Activated CD4-positive, CD25-positive, alpha-beta regulatory T cell treated with anti-CD3 and anti-CD28 coated beads, Interleukin-2, amount 50 U/mL, for 16 hours (primary cell): Measurements from ENCODE around the gene PRG2.
"Not testable (repeated sequence)": the region's sequence is repeated elsewhere in the genome, so short reads cannot be mapped to it uniquely, and the experiment has no call there.

Experiments used
- DNase-seq: peaks from one replicate; pipeline ENCODE4 v3.0.0-alpha.2; 2020; ENCODE audit warnings: low read depth, low spot score

Gene PRG2

DNA sequence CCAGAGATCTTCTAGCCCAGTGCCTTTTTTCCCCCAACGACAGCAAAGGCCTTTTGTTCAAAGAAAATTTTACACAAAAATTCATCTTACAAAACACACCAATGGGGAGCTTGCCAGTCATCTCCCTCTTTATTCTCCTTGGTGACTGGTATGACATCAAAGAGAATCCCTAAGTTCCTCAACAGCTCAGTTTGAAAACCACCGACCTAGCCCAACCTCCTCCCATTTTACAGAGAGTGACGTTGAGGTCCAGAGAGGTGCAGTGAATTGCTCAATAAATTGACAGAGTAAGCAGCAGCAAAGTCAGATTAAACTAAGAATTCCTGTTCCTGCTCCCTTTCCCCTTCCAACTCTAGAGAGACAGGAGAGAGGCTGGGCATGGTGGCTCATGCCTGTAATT is 28.7 kb upstream of the PRG2 start:
- DNase-seq: no peak

DNA sequence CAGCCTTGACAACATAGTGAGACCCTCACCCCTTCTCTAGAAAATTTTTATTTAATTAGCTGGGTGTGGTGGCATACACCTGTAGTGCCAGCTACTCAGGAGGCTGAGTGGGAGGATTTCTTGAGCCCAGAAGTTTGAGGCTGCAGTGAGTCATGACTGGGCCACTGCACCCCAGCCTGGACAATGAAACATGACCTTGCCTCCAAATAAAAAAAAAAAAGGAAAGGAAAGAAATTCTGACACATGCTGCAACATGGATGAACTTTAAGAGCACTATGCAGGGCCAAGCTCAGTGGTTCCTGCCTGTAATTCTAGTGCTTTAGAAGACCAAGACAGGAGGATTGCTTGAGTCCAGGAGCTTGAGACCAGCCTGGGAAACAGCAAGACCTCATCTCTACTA is 27.7 kb upstream of the PRG2 start:
- no peak for DNase-seq

DNA sequence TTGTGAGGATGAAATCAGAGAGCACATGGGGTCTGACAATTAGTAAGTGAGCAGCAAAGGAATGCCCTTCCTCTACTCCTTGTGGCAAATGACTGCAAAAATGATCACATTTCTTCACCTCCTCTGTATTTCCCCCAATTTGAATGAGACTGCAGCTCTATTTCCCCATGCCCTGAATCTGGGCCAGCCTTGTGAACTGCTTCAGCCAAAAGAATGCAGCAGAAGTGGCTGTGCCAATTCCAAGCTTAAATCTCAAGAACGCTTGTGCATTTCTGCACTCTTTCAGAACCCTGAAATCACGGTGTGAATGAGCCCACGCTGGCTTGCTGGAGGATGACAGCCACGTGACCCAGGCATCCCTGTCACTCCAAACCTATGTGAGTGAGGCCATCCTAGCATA is 26.6 kb upstream of the PRG2 start:
- no peak for DNase-seq

DNA sequence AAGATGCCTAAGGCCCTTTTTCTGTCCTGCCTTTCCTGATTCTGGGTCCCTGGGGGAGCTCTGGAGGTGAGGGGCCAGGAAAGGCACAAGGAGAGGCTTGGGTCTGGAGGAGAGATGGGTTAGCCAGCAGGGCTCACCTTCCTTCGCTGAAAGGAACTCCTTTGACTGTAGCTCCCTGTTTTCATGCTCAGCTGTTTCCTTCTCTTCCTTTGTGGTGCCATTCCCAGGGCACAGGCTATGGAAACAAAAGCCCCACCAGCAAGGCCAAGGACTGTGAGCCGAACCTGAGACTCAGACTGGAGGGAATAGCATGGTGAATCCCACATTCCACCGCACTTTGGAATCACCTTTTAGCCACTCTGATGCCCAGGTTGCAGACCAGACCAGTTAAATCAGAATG is 26.0 kb upstream of the PRG2 start:
- no peak for DNase-seq

DNA sequence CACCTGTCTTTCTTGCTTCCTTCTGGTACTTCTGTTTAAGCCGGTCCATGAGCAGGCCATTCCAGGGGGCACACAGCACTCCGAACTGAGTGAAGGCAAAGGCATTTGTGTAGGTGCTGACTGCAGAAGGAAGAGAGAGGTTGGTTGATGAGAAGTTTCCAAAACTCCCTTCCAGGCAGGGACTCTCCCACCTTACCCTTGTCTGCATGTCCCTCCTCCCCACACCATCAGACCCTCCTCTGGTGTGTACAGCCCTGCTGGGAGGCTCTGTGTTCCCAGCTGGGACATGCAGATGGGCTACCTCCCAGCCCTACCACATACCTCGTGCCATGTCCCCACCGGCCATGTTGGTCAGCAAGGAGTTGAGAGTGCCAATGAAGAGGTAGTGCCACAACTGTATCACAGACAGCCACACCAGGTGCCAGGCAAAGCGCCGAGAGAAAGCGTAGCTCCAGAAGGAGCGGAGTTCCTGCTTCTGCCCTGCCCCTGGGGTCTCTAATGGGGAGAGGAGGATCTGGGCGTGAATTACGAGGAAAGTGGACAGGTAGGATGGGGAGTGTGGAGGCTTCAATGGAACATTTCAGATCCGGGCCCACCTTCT is 24.3 kb upstream of the PRG2 start:
- DNase-seq: no peak

DNA sequence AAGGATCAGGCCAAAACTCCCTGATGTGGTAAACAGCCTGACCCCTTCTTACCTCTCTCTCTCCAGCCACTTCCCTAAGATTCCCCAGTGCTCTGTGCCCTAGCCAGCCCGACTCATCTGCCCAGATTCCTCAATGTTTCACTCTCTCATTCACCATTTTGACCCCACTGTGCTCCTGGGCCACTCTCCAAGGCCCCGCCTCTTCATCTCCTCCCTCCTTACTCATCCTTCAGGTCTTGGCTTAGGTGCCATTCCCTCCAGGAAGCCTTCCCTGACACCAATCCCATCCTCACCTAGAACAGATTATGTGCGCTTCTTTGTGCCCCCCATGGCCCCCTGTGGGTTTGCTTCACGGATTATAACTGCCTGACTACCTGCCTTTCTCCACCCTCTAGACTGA is 23.2 kb upstream of the PRG2 start:
- DNase-seq: no peak

DNA sequence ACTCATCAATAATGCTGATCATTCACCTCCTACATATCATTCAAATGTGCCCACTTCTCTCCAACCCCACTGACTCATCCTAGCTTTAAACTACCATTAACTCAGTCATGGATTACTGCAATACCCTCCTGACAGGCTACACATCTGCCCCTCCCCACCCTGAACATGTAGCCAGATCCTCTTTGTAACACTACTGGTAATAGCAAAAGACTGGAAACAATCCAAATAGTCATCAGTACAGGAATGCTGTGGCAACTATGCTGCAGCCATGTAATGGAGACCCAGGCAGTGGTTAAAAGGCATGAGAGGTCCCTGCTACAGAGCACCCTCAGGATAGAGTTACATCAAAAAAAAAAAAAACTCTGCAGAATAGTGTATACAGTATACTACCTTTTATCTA is 19.8 kb upstream of the PRG2 start:
- DNase-seq: no peak

DNA sequence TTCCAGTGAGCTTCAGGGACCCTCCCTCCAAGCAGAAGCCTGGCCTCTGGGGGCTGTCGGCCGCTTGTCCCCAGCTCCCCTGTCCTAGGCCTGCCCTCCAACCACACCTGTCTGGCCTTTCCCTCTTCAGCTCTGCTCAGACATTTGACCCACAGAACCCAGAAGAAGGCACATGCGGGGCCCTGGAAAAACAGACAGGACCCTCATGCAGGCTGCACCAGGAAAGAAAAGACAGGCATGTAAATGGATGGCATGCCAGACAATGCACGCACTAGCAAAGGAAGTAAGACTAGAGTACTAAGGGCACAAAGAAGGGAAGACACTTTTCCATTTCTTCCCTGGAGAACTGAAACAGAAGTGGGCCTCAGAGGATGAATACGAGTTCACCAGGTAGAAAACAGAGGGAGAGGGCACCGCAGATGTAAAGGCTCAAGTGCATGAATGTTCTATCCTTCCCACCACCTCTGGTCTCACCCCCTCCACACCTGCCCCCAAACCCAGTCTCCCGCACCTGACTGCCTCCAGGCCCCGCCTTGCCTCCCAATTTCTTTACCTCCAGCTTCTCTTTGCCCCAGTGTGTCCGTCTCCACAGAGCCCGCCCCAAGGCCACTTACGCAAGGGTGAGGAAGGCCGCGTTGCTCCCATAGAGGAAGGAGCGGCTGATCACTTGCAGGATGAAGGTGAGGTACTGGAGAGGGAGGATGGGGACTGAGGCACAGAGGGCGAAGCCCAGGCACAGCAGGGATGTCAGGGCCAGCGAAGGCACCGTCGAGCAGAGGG is 19.1 kb upstream of the PRG2 start:
- DNase-seq: no peak

DNA sequence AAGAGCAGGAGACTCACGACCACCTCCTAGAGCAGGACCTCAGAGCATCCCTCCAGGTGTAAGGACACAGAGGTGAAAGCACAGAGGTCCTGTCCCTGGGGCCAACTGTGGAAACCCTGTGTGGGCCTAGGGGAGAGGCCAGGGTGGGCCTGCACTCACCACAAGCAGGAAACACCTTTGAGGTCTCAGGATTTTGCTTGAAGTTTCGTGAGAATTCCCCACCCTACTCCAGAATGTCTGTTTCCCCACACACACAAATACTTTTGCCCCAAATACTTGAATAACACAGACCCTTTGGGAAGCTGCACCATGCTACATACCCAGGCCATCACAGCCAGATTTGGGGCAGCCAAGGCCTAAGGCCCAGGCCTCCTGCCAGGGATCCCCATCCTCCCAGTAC is 18.3 kb upstream of the PRG2 start:
- no peak for DNase-seq

DNA sequence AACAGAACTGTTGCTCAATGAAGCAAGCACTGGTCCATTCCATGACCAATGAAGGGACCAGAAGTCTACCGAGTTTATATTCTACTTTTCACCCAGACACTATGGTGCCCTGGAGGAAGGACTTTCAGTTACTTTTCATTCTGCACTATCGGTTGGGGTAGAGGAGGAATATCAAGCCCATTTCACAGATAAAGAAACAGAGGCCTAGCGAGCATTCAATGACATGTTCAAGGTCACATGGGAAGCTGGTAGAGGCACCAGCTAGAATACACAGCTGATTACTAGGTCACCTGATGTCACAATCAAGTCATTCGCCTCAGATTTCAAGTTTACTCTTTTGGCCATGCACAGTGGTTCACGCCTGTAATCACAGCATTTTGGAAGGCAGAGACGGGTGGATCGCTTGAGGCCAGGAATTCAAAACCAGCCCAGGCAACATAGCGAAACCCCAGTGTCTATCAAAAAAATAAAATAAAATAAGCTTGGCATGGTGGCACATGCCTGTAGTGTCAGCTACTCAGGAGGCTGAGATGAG is 17.6 kb upstream of the PRG2 start:
- no peak for DNase-seq

DNA sequence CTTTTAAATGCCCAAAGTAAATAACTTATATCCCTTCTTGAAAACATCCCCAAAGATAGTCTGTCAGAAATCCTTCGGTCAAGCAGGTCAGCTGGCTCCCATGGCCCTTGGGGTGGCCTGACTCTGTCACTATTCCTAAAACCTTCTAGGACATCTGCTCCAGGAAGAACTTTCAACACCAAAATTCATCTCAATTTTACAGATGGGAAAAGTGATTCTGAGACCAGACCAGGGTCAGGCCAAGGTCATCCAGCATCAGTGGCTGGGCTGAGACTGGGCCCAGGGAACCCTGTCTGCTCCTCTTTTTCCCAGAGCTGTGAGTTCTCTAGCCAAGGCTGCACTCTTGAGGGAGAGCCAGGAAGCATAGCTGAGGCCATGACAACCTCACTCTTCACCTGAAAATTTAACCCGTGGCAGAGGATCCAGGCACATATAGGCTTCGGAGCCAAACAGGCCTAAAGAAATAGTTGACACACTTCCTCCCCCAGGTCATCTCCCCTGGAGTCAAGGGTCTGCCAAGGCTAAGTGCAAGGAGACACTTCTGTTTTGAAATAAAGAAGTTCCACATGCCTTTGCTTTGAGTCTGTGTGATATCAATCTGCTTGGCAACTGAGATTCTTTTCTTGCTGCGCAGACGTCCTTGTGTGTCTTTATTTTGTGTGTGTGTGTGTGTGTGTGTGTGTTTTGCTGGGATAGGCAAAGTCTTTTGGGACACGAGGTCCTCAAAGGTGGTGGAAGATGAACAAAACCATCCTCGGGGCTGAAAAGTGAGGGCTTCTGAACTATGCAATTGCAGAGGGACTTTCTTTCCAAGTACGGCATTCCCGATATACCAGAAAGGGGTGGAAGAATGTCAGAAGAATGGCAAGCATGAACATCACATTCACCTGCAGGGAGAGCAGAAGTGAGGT is 16.8 kb upstream of the PRG2 start:
- no peak for DNase-seq

DNA sequence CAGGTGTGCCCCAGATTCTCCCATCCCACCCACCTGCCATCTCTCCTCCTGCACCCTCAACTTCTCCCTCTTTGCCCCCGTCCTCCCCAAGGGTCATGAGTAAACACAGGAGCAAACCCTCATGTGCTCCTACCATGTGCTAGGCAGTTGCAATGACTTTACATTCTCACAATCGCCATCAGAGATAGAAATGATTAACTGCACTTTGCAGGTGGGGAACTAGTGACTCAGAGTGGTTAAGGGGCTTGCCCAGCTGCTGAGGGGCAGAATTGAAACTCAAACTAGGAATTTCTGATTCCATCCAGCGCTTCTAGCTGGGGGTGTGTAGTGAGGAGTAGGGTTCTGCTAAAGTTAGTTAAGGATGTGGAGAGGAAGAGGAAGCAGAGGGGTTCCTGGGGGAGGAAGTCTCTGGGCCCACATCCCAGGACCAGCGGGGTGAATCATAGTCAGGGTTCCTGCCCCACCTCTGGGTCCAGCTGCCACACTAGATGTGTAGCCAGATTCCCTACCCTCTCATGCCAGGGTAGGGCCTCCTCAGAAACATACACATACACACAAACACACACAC is 16.0 kb upstream of the PRG2 start:
- no peak for DNase-seq

DNA sequence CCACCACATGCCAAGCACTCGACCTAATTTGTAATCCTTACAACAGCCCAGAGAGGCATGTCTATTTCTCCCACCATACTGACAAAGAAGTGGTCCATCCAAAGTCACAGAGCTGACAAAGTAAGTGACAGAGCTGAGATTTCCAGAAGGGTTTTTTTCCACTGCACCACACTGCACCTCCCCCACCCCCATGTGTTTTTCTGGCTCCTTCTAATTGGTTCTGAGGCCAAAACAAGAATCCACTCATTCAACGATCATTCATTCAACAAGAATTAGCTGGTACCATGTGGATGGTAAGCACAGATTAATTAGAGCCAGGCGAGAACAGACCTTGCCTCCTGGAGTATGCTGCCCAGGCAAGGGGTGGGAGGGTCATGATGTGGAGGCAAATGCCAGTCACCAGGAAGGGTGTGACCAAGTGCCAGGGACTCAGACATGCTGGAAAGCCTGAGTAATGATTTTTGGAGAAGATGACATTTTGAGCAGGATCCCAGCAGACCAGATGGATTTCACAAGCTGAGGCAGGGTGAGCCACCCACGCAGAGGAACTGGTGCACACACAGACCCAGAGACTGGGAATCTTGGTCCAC is 14.9 kb upstream of the PRG2 start:
- no peak for DNase-seq

DNA sequence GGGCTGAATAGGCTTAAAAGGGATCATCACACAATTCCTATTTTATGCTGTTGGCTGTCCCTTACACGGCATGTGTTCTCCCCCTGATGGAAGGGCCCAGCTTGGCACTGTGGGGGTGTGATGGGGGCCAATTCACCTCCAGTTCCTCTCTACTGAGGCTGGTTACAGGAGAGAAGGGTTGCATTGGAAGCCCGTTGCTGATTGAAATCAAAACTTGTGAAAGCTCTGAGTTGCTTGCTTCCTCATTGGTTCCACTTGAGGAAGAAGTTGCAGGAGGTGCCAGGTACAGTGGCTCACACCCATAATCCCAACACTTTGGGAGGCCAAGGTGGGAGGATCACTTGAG is 13.3 kb upstream of the PRG2 start:
- DNase-seq: no peak

DNA sequence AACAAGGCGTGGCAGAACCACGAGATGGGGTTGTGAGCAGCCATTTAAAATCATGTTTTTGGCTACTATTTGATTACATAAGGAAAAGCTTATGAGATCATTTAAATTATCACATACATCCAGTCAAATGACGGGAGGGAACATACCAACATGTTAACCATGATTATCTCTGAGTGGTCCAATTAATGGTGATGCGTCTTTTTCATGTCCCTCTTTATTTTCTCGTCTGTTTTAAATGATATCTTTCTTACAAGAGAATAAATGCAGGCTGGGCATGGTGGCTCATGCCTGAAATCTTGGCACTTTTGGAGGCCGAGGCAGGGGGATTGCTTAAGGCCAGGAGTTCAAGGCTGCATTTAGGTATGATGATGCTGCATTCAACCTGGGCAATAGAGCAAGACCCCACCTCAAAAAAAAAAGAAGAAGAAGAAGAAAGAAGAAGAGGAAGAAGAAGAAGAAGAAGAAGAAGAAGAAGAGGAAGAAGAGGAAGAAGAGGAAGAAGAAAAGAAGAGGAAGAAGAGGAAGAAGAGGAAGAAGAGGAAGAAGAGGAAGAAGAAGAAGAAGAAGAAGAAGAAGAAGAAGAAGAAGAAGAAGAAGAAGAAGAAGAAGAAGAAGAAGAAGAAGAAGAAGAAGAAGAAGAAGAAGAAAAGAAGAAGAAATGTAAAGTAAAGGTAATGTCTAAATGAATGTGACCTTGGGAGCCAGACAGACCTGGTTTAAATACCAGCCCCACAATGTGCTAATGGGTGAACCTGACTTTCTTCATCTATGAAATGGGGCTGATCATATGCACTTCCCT is 12.8 kb upstream of the PRG2 start:
- DNase-seq: not testable (repeated sequence)

DNA sequence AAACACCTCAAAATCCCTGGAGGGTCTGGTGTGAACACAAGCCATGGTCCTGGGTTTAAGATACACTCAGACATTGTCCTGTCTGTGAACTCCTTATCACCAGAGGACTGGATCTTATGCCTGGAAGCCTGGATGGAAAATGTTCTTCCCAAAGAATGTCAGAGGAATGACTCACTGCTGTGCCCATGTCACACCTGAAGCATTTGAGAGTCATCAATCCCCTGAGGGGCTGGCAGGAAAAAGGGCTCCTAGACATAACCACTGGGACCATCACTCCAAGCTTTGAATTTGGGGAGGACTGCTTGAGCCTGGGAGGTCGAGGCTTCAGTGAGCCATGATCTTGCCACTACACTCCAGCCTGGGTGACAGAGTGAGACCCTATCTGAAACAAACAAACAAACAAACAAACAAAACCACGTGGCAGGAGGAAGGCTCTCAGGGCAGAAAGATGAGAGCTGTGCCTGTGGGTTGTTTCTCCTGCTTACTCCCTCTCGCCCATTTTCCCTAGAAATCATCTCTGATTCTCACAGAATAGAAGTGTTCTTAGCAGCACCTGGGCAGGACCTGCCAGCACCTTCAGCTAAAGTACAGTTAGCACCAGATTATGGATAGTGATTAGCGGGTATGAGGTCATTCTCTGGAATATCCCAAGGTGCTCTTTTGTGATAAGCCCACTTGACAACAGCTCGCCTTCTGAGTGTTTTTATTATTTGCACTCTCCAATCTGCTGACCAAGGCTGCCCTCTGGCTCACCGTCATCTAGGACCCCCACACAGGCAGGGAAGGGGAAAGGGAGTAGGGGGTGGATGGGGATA is 11.9 kb upstream of the PRG2 start:
- no peak for DNase-seq

DNA sequence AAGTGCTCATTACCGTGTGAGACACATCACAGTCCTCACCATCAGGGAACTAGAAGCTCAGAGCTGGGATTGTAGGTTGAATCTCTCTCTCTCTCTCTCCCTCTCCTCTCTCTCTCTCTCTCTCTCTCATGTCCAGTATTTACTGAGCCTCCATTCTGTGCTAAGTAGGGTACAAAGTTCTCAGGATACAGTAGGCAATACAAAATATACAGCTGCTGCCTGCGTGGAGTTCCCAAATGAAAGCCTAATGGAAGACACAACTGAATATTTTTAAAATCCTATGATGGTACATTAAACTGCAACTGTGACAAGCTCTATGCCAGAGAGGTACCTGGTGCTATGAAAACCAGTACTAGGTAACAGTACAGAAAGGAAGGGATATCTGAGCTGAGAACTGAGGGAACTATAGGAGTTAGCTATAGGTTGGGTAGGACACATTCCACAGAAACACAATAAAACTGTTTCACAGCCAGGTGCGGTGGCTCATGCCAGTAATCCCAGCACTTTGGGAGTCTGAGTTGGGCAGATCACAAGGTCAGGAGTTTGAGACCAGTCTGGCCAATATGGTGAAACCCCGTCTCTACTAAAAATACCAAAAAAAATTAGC is 9.6 kb upstream of the PRG2 start:
- no peak for DNase-seq

DNA sequence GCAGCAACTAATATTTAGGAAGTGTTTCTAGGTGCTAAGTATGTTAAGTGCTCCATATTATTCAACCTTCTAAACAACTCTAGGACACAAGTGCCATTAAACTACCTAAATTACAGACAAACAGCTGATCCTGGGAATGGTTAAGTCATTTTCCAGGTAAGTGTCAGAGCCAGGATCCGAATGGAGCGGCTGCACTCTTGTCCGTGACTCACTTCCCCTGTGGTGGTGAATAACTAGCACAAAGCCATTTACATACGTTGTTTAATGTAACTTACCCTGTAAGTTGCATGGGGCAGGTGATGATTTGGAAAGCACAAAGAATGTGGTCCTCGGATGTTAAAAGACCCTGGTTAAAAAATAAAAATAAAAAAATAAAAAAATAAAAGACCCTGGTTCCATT is 8.8 kb upstream of the PRG2 start:
- DNase-seq: no peak

DNA sequence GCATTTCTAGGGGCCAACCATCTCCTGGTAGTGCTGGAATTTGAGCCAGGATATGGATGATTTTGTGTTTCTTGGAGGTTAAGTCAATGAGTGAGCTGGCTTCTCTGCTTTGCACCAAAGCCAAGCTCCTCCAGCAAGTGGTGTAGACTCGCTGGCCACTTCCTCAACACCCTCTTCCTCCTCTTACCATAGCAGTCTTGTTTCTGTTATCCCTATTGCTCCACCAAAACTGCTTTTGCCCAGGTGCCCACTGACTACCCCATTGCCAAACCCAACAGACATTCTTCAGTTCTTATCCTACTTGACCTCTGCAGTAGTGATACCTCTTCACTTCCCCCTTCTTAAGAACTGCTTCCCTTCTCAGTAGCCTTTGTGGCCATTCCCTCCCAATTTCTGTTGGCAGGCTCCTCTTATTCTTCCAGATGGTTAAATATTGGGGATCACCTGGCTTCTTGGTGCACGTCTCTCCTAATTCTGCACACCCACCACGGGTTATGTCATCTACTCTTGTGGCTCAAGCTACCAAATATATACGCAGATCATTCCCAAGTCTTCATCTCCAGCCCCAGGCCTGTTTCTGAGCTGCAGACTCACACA is 7.0 kb upstream of the PRG2 start:
- DNase-seq: no peak
